ENCODE measurements around the gene FNDC10.

FNDC10 gene

DNA sequence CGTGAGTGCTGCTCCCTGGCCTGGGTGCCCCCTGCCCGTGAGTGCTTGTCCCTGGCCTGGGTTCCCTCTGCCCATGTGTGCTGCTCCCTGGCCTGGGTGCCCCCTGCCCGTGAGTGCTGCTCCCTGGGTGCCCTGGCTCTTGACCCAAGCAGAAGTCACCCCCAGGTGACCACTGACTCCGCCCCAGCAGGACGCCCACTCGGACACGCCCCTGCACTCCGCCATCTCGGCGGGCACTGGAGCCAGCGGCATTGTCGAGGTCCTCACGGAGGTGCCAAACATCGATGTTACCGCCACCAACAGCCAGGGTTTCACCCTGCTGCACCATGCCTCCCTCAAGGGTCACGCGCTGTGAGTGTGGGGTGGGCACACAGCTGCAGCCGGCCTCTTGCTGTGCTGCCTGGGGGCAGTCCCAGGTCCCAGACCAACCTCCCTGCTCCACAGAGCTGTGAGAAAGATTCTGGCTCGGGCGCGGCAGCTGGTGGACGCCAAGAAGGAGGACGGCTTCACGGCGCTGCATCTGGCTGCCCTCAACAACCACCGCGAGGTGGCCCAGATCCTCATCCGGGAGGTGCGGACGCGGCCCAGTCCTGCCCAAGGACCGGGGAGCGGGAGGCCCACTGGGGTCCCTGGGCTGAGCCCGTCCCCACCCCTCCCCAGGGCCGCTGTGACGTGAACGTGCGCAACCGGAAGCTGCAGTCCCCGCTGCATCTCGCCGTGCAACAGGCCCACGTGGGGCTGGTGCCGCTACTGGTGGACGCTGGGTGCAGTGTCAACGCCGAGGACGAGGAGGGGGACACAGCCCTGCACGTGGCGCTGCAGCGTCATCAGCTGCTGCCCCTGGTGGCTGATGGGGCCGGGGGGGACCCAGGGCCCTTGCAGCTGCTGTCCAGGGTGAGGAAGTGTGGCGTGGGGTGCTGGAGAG, 28.2 kb upstream of the FNDC10 start:
- DNase-seq = no peak

DNA sequence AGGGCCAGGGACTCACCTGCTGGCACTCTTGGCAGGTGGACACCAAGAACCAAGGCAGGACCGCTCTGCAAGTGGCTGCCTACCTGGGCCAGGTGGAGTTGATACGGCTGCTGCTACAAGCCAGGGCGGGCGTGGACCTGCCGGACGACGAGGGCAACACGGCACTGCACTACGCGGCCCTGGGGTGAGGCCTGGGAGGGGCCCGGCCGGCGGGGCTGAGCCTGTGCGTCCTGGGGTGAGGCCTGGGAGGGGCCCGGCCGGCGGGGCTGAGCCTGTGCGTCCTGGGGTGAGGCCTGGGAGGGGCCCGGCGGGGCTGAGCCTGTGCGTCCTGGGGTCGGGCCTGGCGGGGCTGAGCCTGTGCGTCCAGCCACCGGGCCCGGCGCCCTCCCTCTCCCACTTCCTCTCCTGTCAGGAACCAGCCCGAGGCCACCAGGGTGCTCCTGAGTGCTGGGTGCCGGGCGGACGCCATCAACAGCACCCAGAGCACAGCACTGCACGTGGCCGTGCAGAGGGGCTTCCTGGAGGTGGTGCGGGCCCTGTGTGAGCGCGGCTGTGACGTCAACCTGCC, 27.4 kb upstream of the FNDC10 start:
- DNase-seq = no peak

DNA sequence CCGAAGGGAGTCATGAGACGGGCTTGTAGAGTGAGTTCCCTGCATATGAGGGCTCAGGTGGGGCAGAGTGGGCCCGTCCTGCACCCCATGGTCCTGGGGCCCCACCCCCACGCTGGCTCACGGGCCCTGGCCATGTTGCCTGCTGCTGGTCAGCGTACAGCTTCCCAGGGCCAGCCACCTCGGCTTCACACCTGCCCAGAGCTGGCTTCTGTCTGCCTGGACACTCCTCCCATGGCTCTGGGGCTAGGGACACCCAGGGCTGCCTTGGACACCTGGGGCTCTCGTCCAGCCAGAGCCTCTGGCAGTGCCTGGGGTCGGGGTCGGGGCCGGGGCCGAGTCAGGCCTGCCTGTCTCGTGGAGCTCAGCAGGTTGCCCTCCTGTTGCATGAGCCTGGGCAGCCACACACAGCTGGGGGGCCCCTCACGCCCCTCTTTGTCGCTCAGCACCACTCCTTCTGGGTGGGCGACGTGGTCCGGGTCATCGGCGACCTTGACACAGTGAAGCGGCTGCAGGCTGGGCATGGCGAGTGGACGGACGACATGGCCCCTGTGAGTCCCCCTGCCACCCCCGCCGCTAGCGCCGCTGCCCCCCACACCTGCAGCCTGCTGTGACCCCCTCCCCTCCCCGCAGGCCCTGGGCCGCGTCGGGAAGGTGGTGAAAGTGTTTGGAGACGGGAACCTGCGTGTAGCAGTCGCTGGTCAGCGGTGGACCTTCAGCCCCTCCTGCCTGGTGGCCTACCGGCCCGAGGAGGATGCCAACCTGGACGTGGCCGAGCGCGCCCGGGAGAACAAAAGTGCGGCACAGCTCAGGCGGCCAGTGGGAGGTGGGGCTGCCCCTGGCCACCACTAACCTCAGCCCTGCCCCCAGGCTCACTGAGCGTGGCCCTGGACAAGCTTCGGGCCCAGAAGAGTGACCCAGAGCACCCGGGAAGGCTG, 26.5 kb upstream of the FNDC10 start:
- DNase-seq = no peak

DNA sequence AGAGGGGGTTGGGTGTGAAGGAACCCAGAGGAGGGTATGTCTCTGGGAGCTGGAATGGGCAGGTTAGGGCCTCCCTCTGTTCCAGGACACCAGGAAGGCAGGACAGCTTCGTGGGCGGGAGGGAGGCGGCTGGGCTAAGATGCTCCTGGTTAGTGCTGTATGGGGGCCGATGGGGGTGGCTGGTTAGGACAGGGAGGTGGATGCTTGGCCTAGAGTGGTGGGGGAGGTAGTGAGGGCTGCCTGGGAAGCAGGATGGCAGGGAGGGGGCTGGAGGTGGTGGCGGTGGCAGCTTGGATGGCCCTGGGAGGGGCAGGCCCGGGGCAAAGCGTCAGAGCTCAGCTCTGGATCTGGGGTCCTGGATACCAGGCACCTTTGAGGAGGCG, 25.9 kb upstream of the FNDC10 start:
- DNase-seq = no peak

DNA sequence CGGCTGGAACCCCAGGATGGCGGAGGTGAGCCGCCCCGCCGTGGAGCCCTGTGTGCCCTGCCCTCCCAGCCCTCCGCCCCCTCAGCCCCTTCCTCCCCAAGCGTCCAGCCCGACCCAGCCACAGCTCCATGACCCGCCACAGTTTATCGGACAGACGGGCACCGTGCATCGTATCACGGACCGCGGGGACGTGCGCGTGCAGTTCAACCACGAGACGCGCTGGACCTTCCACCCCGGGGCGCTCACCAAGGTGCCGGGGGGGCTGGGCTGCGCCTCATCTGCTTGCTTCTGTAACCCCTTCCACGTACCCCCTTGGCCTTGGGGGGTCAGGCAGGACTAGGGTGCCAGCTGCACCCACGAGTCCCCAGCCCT, 25.5 kb upstream of the FNDC10 start:
- no peak for DNase-seq

DNA sequence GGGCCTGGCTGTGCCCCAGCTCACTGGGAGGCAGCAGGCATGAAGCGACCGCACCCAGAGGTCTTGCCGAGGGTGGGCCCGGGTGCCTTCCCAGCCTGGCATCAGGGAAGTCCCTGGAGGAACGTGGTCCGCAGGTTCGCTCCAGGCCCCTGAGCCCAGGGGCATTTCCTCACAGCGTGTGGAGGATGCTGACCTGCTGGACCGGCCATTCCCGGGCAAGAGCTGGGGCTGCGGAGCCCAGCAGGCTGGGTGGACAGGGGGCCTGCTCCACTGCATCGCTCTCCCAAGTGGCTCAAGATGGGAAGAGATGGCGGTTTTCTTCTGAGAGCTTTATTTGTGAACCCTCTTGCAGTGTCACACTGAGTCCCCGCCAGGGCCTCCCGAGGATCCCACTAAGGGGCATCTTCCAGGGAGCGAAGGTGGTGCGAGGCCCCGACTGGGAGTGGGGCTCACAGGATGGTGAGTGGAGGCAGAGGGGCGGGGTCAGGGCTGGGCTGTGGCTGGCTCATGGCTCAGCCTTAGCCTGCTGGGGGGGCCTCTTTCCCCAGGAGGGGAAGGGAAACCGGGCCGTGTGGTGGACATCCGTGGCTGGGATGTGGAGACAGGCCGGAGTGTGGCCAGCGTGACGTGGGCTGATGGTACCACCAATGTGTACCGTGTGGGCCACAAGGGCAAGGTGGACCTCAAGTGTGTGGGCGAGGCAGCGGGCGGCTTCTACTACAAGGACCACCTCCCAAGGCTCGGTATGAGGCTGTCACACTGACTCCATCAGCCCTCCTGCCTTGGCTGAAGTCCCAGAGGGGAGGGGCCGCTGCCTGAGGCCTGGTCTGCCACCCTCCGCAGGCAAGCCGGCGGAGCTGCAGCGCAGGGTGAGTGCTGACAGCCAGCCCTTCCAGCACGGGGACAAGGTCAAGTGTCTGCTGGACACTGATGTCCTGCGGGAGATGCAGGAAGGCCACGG, 24.8 kb upstream of the FNDC10 start:
- no peak for DNase-seq

DNA sequence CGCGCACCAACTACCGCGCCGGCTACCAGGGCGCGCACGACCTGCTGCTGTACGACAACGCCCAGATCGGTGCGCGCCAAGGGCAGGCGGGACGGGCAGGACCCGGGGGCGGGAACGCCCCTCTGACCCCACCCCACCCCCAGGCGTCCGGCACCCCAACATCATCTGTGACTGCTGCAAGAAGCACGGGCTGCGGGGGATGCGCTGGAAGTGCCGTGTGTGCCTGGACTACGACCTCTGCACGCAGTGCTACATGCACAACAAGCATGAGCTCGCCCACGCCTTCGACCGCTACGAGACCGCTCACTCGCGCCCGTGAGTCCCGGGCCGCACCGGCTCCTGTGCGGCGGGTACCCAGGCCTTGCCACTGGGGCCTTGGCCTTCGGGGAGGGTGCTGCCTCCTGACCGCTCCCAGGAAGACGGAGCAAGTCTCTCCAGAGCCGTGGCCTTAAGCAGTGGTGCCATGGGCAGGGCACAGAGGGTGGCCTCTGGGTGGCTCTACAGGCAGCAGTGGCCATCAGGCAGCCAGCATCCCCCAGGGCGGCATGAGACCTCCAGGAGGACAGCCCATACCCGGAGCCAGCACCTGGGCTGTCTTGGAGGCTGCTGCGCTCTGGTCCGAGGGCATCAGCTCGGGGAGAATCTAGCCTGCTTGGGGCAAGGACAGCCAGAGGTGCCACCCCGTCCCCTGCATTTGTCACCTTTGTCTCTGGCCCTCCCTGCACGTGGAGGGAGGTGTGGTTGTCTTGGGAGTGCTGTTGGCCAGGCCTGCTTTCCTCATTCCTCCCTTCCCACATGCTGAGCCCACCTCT, 23.9 kb upstream of the FNDC10 start:
- DNase-seq = no peak

DNA sequence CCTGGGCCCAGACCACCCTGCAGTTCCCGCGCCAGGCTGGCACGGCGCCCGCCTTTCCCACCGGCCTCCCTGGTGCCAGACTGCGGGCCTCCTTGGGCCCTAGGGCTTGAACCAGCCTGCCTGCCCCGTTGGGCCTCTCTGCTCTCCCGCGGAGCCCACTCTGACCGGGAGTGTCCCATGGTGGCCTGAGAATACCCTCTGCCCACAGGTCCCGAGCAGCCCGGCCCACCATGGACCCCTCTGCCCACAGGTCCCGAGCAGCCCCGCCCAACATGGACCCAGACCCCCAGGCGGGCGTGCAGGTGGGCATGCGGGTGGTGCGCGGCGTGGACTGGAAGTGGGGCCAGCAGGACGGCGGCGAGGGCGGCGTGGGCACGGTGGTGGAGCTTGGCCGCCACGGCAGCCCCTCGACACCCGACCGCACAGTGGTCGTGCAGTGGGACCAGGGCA, 23.3 kb upstream of the FNDC10 start:
- DNase-seq = no peak

DNA sequence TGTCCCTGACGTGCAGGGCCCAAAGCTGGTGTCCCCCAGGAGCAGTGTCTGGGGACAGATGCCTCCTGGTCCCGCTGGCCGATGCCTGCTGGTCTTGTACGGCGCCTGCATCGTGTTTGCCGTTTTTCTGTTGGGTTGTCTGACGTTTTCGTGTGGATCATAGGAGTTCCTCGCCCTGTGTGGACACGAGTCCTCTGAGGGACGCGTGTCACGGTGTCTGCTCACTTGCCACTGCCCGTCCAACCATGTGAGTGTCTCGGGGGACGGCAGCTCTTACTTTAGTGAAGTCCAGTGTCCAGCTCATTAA, 22.8 kb upstream of the FNDC10 start:
- no peak for DNase-seq

DNA sequence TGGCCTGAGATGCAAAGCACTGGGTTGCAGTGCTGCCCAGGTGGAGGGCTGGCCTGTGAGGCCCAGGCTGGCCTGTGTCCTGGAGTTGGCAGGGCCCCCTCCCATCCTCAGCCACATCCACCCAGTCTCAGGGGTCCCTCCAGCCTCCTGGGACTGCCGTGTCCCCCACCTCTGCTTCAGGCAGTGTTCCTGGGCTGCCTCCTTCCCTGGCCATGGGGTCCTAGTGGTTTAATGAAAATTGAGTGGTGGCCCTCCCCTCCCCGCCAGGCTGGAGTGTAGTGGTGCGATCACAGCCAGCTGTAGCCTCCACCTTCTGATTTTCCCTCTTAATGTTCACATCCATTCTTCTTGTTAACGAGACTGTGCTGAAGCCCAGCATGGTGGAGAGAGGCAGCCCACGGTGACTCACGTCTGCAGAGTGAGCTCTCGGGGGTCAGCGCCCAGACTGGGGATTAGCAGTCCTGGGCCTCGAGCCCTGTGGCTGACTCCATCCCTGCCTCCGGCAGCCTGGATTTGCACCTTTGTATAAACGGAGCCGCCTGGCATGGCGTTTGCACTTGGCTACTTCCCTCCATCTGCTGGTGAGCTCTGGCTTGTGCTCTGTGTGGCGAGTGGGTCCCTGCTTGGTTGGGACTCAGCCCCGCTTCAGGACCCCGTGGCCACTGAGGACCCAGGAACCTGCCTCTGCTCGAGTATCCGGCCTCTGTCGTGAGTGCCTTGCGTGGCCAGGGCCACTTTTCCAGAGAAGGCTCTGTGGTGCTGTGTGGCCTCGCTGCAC, 22.3 kb upstream of the FNDC10 start:
- no peak for DNase-seq

DNA sequence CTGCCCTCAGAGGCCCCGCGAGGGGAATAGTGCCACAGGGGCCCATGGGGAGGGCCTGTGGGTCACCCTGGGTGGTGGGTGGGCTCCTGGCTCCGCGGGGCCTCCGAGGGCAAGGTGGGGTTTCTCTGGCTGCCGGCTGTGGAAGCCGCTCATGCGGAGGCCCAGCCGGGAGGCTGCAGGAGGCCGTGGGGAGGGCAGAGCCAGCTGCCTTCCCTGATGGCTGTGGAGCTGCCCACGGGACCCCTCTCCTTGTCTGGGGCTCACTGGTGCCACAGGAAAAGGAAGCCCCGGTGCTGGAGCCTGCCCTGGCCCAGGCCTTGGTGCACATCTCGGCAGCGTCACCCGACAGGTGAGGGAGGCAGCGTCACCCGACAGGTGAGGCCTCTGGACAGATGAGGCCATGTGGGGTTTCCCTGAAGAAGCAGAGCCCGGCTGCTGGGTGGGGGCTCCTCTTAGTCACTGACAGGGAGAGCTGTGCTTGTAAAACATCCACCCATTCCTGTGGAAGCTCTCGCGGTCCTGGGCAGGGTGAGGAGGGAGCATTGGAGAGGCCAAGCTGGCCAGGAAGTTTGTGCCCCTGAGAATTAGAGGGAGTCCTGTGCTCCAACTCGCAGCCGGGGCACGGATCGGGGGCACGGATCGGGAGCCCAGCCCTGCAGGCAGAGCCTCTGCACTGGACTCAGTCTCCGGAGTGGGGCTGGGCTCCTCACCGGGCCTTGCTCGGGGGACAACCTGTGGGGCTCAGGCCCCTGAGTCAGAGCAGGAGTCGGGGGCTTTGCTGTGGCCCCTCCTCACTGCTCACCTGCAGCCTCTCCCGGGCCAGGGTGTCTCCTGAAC, 21.5 kb upstream of the FNDC10 start:
- DNase-seq = no peak

DNA sequence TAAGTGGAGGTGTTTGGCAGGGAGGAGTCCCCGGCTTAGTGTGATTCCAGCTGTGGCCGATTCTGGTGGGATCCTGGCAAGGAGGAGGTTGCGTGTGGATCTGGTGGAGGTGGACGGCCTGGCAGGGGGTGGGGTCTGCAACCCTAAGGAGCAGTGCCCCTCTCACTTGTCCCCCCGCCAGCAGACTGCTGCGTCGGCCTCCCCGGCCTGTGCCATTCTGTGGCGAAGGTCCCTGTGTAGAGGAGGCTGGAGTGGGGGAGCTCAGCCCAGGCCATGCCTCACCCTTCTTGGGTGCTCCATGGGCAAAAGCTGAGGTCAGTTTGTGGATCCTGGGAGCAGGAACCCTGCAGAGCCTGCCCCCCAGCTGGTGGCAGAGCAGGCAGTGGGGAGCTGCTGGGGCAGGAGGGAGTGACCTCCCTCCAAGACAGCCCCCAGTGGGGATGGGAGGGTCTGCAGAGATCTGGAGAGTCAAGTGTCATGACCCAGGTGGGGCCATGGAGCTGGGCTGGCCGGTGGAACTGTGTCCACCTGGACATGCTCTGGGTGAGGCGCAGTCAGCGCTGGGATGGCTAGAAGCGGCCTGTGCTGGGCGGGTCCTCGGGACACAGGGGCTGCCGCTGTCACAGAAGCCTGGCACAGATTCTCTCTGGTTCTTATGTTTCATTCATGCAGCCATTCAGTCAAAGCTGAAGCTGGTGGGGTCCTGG, 20.7 kb upstream of the FNDC10 start:
- no peak for DNase-seq

DNA sequence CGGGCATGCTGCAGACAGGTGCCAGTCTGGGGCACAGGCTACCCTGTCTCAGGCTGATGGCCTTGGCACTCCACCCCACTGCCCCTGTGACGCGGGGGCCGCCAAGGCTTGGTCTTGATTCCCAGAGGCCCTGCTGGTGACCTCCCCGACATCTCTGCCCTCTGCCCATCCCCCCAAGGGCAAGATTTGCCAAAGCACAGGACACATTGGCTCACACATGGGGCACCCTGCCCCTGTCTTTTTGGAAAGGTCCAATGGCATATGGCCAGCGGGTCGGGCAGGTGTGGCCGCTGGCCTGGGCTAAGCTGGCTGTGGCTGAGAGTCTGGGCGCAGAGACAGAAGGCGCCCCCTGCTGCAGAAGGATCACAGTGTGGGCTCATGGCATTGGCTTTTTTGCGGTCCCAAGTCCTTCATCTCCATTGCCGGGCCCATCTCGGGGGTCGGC, 20.0 kb upstream of the FNDC10 start:
- DNase-seq = no peak

DNA sequence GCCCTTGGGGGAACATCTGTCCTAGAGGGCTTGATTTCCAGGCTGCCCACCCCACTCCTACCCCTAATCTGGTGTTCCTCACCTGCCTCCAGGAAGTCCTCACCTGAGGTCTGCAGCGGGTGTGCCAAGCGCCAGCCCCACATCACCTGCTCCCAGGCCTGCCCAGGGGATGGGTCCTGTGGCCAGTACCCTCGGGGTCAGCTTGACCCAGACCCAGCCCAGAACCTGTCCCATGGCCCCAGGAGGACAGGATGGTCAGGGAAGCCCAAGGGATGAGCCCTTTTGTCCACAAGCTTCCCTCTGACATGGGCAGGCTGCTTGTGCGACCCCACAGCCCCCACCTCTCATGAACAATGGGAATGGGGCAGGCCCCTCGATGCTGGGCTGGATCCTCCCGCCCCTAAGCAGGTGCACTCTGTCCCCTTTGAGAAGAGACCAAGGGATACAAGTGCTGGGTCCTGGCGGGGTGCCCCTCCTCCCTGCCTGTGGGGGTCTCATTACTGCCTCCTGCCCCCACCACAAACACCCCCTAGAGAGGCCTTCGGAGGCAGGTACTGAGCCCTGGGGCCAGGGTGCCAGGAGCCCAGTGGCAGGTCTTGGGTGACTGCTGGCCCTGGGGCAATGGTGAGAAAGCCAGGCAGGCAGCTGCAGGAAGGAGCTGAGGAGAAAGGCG, 18.6 kb upstream of the FNDC10 start:
- DNase-seq = no peak

DNA sequence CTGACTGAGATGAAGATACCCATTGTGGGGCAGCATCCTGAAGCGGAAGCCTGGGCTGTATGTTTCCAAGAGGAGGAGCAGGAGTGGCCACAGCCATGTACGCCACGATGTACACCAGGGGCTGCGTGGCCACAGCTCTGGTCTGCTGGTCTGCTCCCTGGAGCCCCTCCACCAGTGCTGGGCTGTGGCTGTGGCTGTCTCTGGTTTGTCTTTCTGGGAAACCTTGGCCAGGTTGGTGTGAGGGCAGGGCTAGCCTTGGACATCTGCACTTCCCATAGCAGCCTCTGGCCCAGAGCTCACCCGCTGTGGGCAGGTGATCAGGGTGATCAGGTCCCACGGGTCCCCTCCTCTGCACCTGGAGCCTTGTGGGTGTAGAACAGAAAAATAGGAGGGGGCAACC, 18.0 kb upstream of the FNDC10 start:
- DNase-seq = no peak

DNA sequence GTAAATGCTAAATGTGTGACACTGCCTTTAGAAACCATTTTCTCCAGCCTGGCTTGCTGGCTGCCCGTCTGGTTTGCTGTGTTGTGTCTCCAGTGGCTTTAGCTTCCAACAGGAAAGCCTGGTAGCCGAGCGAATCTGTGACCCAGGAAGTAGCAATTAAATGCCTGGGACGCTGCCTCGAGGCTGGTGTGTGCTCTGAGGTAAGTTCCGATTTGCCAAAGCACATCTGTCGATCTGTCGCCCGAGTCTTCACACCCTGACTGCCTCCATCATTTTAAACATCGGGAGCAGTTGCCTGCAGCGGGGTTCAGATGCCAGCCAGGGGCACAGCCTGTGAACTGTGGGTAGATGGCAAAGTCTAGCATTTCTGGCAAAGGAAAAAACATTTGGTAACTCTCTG, 17.6 kb upstream of the FNDC10 start:
- no peak for DNase-seq

DNA sequence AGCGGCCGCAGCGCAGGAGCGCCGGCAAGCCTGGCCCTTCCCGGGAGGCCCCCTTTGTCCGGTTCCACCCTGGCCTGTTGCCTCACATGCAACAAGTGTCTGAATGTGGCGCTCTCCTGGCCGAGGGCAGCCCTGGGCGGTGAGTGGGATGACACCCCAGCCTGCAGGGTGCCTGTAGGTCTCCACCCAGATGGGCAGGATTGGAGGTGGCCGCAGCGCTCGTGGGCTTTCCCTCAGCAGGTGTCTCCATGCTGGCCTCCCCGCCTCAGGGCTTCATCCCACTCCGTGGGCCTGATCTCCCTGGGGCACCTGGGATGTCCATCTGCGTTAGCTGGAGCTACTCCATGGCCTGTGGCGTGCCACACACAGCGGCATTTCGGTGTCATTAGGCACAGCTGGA, 16.9 kb upstream of the FNDC10 start:
- DNase-seq = no peak

DNA sequence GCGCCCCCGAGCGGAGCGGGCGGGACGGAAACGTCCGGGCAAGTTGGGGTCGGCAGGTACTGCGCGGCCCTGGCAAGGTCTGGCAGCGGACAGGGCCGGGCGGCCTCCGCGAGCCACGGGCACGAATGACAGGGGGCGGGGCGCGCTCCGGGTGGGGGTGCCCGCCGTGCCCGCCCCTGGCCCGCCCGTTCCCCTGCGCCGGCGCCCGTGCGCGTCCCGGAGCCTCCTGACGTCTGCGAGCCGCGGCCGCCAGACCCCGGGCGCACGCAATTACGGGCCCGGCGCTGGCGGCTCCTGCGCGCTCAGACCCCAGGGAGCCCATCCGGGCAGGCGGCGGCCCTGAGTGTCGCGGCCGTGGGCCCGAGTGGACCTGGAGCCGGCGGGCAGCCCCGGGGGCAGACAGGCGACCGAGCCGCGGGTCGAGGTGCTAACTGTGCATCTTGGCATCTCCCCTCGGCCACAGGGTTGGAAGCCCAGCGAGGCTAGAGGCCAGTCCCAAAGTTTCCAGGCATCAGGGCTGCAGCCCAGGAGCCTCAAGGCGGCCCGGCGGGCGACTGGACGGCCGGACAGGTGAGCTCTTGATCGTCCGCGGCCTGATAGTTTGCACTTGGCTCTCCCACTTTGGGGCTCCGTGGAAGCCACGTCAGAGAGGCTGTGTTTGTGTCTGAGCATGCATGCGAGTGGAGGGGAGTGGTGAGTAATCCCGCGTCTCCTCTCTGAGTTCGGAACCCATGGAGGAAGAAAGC, 16.3 kb upstream of the FNDC10 start:
- DNase-seq = no peak
